ENCODE results near the gene VPS41.

The VPS41 gene

GRCh38 chr7:38760226-38760625 lies 148.8 kb downstream of the VPS41 start:
- no peak overlapping the region for H3K4me3 ChIP-seq (ENCODE audit: control insufficient read depth, low read depth, low read length)
- no peak for DNase-seq (ENCODE audit: low read depth)
- TF ChIP-seq CTCF (IDR thresholded peaks at IDR 0.05; ENCODE audit: control insufficient read depth, insufficient read depth, low read depth, low read length, missing control alignments): no peak

- no peak for DNase-seq (ENCODE audit: low read depth)
- H3K4me3 ChIP-seq (ENCODE audit: control insufficient read depth, low read depth, low read length): no peak overlapping the region
- no peak for TF ChIP-seq CTCF (IDR thresholded peaks at IDR 0.05; ENCODE audit: control insufficient read depth, insufficient read depth, low read depth, low read length, missing control alignments)
These were observed 150.0 kb downstream of the VPS41 start for GRCh38 chr7:38759028-38759427.

GRCh38 chr7:38757931-38758330 lies 151.1 kb downstream of the VPS41 start:
- no peak for TF ChIP-seq CTCF (IDR thresholded peaks at IDR 0.05; ENCODE audit: control insufficient read depth, insufficient read depth, low read depth, low read length, missing control alignments)
- H3K4me3 ChIP-seq (ENCODE audit: control insufficient read depth, low read depth, low read length): no peak overlapping the region
- no peak for DNase-seq (ENCODE audit: low read depth)

GRCh38 chr7:38756521-38756920 lies 152.5 kb downstream of the VPS41 start:
- no peak for DNase-seq (ENCODE audit: low read depth)
- H3K4me3 ChIP-seq (ENCODE audit: control insufficient read depth, low read depth, low read length): no peak overlapping the region
- TF ChIP-seq CTCF (IDR thresholded peaks at IDR 0.05; ENCODE audit: control insufficient read depth, insufficient read depth, low read depth, low read length, missing control alignments): no peak

- TF ChIP-seq CTCF (IDR thresholded peaks at IDR 0.05; ENCODE audit: control insufficient read depth, insufficient read depth, low read depth, low read length, missing control alignments): no peak
- no peak overlapping the region for H3K4me3 ChIP-seq (ENCODE audit: control insufficient read depth, low read depth, low read length)
- no peak for DNase-seq (ENCODE audit: low read depth)
These were observed 155.6 kb downstream of the VPS41 start for GRCh38 chr7:38753347-38753746.

GRCh38 chr7:38751416-38751815 lies 157.6 kb downstream of the VPS41 start:
- DNase-seq (ENCODE audit: low read depth): no peak

More at GRCh38 chr7:38751416-38751815, 157.6 kb downstream of the VPS41 start:
- no peak overlapping the region for H3K4me3 ChIP-seq (ENCODE audit: control insufficient read depth, low read depth, low read length)
- TF ChIP-seq CTCF (IDR thresholded peaks at IDR 0.05; ENCODE audit: control insufficient read depth, insufficient read depth, low read depth, low read length, missing control alignments): no peak

Data from AG09309 (cell line).